Smooth muscle cell (in vitro differentiated cells): ENCODE data around the gene KCNT2. TPM values are rescaled to one million over a fixed set of nuclear protein-coding genes. Genes with fewer than 3 reads are reported as not detected.

ENCODE experiments used
- DNase-seq: peaks from one replicate; lab custom pipeline; 2025; ENCODE audit not compliant: unreplicated experiment; lab: John Stamatoyannopoulos, UW
- H2AFZ ChIP-seq: fragments of 200-600 bp; sonication (generic); 2 replicates; pipeline ENCODE4 v1.6.0; 2016; ENCODE audit warnings: antibody characterized with exemption, low read depth, mild to moderate bottlenecking
- H3F3A ChIP-seq: fragments of 200-600 bp; sonication (generic); 2 replicates; pipeline ENCODE4 v1.6.0; 2017; ENCODE audit warnings: antibody characterized with exemption, low read depth
- H3K27ac ChIP-seq: fragments of 200-600 bp; sonication (generic); 2 replicates; pipeline ENCODE4 v1.5.1; 2016; ENCODE audit warnings: low read depth, mild to moderate bottlenecking
- H3K27me3 ChIP-seq: fragments of 200-600 bp; sonication (generic); 2 replicates; pipeline ENCODE4 v1.6.1; 2016; ENCODE audit warnings: low read depth, mild to moderate bottlenecking
- H3K36me3 ChIP-seq: fragments of 200-600 bp; sonication (generic); 2 replicates; pipeline ENCODE4 v1.5.1; 2016; ENCODE audit warnings: low read depth
- H3K4me1 ChIP-seq: fragments of 200-600 bp; sonication (generic); 2 replicates; pipeline ENCODE4 v1.5.1; 2016; ENCODE audit warnings: low read depth
- H3K4me2 ChIP-seq: fragments of 200-600 bp; sonication (generic); 2 replicates; pipeline ENCODE4 v1.6.0; 2016; ENCODE audit warnings: mild to moderate bottlenecking
- H3K4me3 ChIP-seq: fragments of 200-600 bp; sonication (generic); 2 replicates; pipeline ENCODE4 v1.5.1; 2016; ENCODE audit warnings: mild to moderate bottlenecking
- H3K79me2 ChIP-seq: fragments of 200-600 bp; sonication (generic); 2 replicates; pipeline ENCODE4 v1.6.0; 2016; ENCODE audit warnings: low read depth, mild to moderate bottlenecking
- H3K9ac ChIP-seq: fragments of 200-600 bp; sonication (generic); 2 replicates; pipeline ENCODE4 v1.6.0; 2016; ENCODE audit warnings: low read depth
- H3K9me3 ChIP-seq: fragments of 200-600 bp; sonication (generic); replicated peaks from 2 replicates; pipeline ENCODE4 v1.5.1; 2016; ENCODE audit warnings: low read depth
- H4K20me1 ChIP-seq: fragments of 200-600 bp; sonication (generic); 2 replicates; pipeline ENCODE4 v1.6.0; 2016; ENCODE audit warnings: low read depth
- WGBS: methylation state at CpG from one replicate; pipeline ENCODE4 v1.1.7; 2016; ENCODE audit warnings: low lambda C conversion rate; 5-methylcytosine and 5-hydroxymethylcytosine counted together
- polyA plus RNA-seq: library from polyadenylated mRNA; unstranded; fragments of >200 nt; fragmentation: Nextera tagmentation; extraction: Ambion mirVana; gene quantifications from 2 replicates; pipeline ENCODE4 v1.2.1, GENCODE V29; 2016
- total RNA-seq: library from RNA; depleted of rRNA; stranded (reverse); fragments of >200 nt; gene quantifications from 2 replicates; pipeline ENCODE4 v1.2.3, GENCODE V29; 2014
- TF ChIP-seq, protein P1 (sequence below): fragments of 200-600 bp; sonication (generic); IDR thresholded peaks from 2 replicates; pipeline ENCODE4 v1.5.1; 2017; ENCODE audit warnings: borderline replicate concordance, mild to moderate bottlenecking, antibody characterized with exemption; ENCODE audit not compliant: insufficient read depth, poor library complexity, severe bottlenecking

Gene KCNT2
- total and polyA plus RNA-seq, 2 experiments from 2014 or later = 1.3 to 2.7 TPM

GRCh38 chr1:196259316-196259715 lies 348.9 kb downstream of the KCNT2 start:
- Histone ChIP-seq H4K20me1 (no peaks in the 10 kb centered on the region), H3F3A (no peaks in the 10 kb centered on the region), H3K4me1 (no peaks in the 10 kb centered on the region), H3K9ac (no peak overlapping the region), H3K9me3 (no peaks in the 10 kb centered on the region), H2AFZ (no peak overlapping the region), H3K4me2 (no peak overlapping the region), H3K4me3 (no peak overlapping the region), H3K27ac (no peak overlapping the region), H3K79me2 (no peaks in the 10 kb centered on the region), H3K27me3 (no peaks in the 10 kb centered on the region), H3K36me3 (no peaks in the 10 kb centered on the region)
- no peak for DNase-seq
- TF ChIP-seq, protein P1, sequence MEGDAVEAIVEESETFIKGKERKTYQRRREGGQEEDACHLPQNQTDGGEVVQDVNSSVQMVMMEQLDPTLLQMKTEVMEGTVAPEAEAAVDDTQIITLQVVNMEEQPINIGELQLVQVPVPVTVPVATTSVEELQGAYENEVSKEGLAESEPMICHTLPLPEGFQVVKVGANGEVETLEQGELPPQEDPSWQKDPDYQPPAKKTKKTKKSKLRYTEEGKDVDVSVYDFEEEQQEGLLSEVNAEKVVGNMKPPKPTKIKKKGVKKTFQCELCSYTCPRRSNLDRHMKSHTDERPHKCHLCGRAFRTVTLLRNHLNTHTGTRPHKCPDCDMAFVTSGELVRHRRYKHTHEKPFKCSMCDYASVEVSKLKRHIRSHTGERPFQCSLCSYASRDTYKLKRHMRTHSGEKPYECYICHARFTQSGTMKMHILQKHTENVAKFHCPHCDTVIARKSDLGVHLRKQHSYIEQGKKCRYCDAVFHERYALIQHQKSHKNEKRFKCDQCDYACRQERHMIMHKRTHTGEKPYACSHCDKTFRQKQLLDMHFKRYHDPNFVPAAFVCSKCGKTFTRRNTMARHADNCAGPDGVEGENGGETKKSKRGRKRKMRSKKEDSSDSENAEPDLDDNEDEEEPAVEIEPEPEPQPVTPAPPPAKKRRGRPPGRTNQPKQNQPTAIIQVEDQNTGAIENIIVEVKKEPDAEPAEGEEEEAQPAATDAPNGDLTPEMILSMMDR = no peak
- WGBS = 81% methylated on average over 2 of the region's 2 CpGs

- H3K4me1 ChIP-seq = no peaks in the 10 kb centered on the region
- no peaks in the 10 kb centered on the region for H3F3A ChIP-seq
- no peaks in the 10 kb centered on the region for H3K79me2 ChIP-seq
- no peak overlapping the region for H3K9ac ChIP-seq
- H3K27me3 ChIP-seq = no peaks in the 10 kb centered on the region
- no peaks in the 10 kb centered on the region for H3K36me3 ChIP-seq
- no peak overlapping the region for H2AFZ ChIP-seq
- H3K4me2 ChIP-seq = no peak overlapping the region
- H4K20me1 ChIP-seq = no peaks in the 10 kb centered on the region
- DNase-seq = no peak
- H3K9me3 ChIP-seq = no peaks in the 10 kb centered on the region
- no peak overlapping the region for H3K4me3 ChIP-seq
- TF ChIP-seq, protein P1 = no peak
- H3K27ac ChIP-seq = no peak overlapping the region
These were observed 352.5 kb downstream of the KCNT2 start for GRCh38 chr1:196255762-196256161.

- Histone ChIP-seq H4K20me1 (no peaks in the 10 kb centered on the region), H3K36me3 (no peaks in the 10 kb centered on the region), H3F3A (no peaks in the 10 kb centered on the region), H3K9ac (no peak overlapping the region), H3K9me3 (no peaks in the 10 kb centered on the region), H3K4me3 (no peak overlapping the region), H2AFZ (no peak overlapping the region), H3K4me1 (no peaks in the 10 kb centered on the region), H3K79me2 (no peaks in the 10 kb centered on the region), H3K27me3 (no peaks in the 10 kb centered on the region), H3K4me2 (no peak overlapping the region), H3K27ac (no peak overlapping the region)
- TF ChIP-seq, protein P1 = no peak
- no peak for DNase-seq
These were observed 378.7 kb downstream of the KCNT2 start for GRCh38 chr1:196229546-196229945.

DNA sequence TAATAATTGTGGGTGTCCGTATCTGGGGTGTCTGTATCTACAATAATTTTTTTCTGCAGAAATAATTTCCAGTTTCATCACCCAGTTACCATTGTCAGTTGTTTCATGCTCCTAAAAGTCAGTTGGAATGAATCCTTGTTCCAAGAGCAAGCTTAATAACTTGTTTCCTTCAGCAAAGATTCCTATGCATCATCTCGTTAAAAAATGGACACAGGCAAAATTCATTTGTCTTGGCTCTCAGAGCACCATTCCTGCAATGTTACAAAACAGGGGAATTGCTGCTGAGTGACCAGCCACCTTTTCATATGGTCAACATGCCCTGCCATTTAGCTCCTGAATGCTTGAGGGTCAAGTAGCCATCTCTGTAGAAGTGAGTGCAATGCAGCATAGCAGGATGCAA lies 393.4 kb downstream of the KCNT2 start:
- no peak for DNase-seq
- Histone ChIP-seq H3K9ac (no peak overlapping the region), H3K27ac (no peak overlapping the region), H3K9me3 (no peaks in the 10 kb centered on the region), H3K27me3 (no peaks in the 10 kb centered on the region), H3K4me1 (no peaks in the 10 kb centered on the region), H3K4me3 (no peak overlapping the region), H4K20me1 (no peaks in the 10 kb centered on the region), H3F3A (no peaks in the 10 kb centered on the region), H3K79me2 (no peaks in the 10 kb centered on the region), H2AFZ (no peak overlapping the region), H3K4me2 (no peak overlapping the region), H3K36me3 (no peaks in the 10 kb centered on the region)
- 91% methylated on average over 2 of the region's 2 CpGs for WGBS
- TF ChIP-seq, protein P1 = no peak
